Caco-2 (cell line): Measurements from ENCODE around the gene FRK. TPM values are rescaled to one million over a fixed set of nuclear protein-coding genes. Genes with fewer than 3 reads are reported as not detected.

Experiments used
- BruUV-seq: library from RNA; stranded (reverse); fragments of 400-500 nt; replicated peaks from 2 replicates; lab custom pipeline; 2021; lab: Mats Ljungman, UMichigan
- CTCF ChIA-PET: fragments of 300-600 bp; sonication (Branson Sonifier 250); formaldehyde crosslinking; loops from one replicate; lab custom pipeline; 2022; ENCODE audit warnings: antibody characterized with exemption; lab: Charles Lee
- POLR2A ChIA-PET: fragments of 300-600 bp; sonication (Branson Sonifier 250); formaldehyde crosslinking; loops from one replicate; lab custom pipeline; 2022; ENCODE audit warnings: antibody characterized with exemption; lab: Charles Lee
- DNase-seq, 2 experiments: peaks; one replicate each; pipeline versions ENCODE4 v3.0.0 to v3.0.0-alpha.2; 2020 to 2022
- H3K27me3 ChIP-seq: replicated peaks from 2 replicates; pipeline ENCODE4 v1.6.0; 2011; ENCODE audit warnings: low read length; ENCODE audit not compliant: control insufficient read depth, insufficient read depth
- H3K36me3 ChIP-seq: 2 replicates; pipeline ENCODE4 v1.5.1; 2011; ENCODE audit warnings: low read length; ENCODE audit not compliant: control insufficient read depth, insufficient read depth
- H3K4me1 ChIP-seq: fragments of 250-450 bp; sonication (Bioruptor Pico); 2 replicates; pipeline ENCODE4 v1.5.1; 2020; ENCODE audit warnings: mild to moderate bottlenecking
- H3K4me3 ChIP-seq: 2 replicates; pipeline ENCODE4 v1.5.1; 2011; ENCODE audit warnings: low read depth, mild to moderate bottlenecking, control low read depth, low read length
- H3K9me3 ChIP-seq: fragments of 250-450 bp; sonication (Bioruptor Pico); 2 replicates; pipeline ENCODE4 v1.5.1; 2020; ENCODE audit warnings: mild to moderate bottlenecking, moderate library complexity
- H3K27ac Mint-ChIP-seq: one replicate; pipeline ENCODE4 v1.8.0; 2022; ENCODE audit warnings: mixed read lengths; ENCODE audit not compliant: unreplicated experiment
- H3K27me3 Mint-ChIP-seq: one replicate; pipeline ENCODE4 v1.8.0; 2022; ENCODE audit warnings: mixed read lengths; ENCODE audit not compliant: insufficient read depth, unreplicated experiment
- H3K36me3 Mint-ChIP-seq: one replicate; pipeline ENCODE4 v1.8.0; 2022; ENCODE audit warnings: mild to moderate bottlenecking, mixed read lengths; ENCODE audit not compliant: insufficient read depth, unreplicated experiment
- H3K4me1 Mint-ChIP-seq: one replicate; pipeline ENCODE4 v1.8.0; 2022; ENCODE audit warnings: low read depth, mixed read lengths; ENCODE audit not compliant: unreplicated experiment
- H3K4me3 Mint-ChIP-seq: one replicate; pipeline ENCODE4 v1.8.0; 2022; ENCODE audit warnings: mild to moderate bottlenecking, moderate library complexity, mixed read lengths; ENCODE audit not compliant: unreplicated experiment
- H3K9me3 Mint-ChIP-seq: one replicate; pipeline ENCODE4 v1.8.0; 2022; ENCODE audit warnings: mixed read lengths; ENCODE audit not compliant: unreplicated experiment
- intact Hi-C: fragments of 100-400 bp; cut with micrococcal nuclease; formaldehyde crosslinking; loops from one replicate; pipeline ENCODE4 v1.10.0; 2022; ENCODE audit not compliant: unreplicated experiment
- total RNA-seq: library from RNA; stranded (reverse); gene quantifications from 2 replicates; pipeline ENCODE4 v1.2.3, GENCODE V29; 2022
- TF ChIP-seq, protein P1 (sequence below), 2 experiments: fragments of 200-600 bp in 1 of 2; IDR thresholded peaks; 1 replicate in 1 of 2; 2 replicates in 1 of 2; pipeline versions ENCODE4 v1.5.1 to v1.8.0; 2011 to 2022; ENCODE audit warnings: antibody characterized with exemption in 1 of 2, control low read depth in 1 of 2, inconsistent platforms in 1 of 2, low read depth in 1 of 2, low read length in 1 of 2, mild to moderate bottlenecking in 1 of 2, moderate library complexity in 1 of 2; ENCODE audit not compliant: insufficient read depth in 1 of 2, severe bottlenecking in 1 of 2, unreplicated experiment in 1 of 2

The FRK gene
- total RNA-seq, 1 experiment from 2014 or later, result 7.3 TPM

DNA sequence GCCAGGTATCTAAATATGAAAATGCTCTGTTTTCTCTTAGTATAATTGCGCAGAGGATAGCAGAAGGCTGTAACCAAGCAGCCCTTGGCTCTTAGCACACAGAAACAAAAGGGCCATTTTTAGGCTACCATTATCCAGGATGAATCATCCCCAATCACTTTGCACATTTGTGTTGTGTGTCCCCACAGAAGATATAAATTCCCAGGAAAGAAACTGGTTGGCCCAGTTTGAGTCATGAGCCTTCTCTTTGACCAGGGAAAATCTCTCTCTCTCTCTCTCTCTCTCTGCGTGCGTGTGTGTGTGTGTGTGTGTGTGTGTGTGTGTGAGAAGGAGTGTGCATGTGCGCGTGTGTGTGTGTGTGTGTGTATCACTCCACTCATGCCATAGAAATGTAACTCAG, 178.5 kb downstream of the FRK start:
- H3K36me3 Mint-ChIP-seq, result no peaks in the 10 kb centered on the region
- no peak overlapping the region for H3K27ac Mint-ChIP-seq
- no peaks in the 10 kb centered on the region for H3K36me3 ChIP-seq
- no peak overlapping the region for H3K4me3 ChIP-seq
- H3K9me3 ChIP-seq, result no peaks in the 10 kb centered on the region
- H3K4me1 ChIP-seq, result no peaks in the 10 kb centered on the region
- no peaks in the 10 kb centered on the region for H3K9me3 Mint-ChIP-seq
- H3K27me3 Mint-ChIP-seq, result no peaks in the 10 kb centered on the region
- no peaks in the 10 kb centered on the region for H3K4me1 Mint-ChIP-seq
- no peak for DNase-seq
- CTCF ChIA-PET, result no interaction called here
- POLR2A ChIA-PET, result no interaction called here
- no TSS peak for BruUV-seq
- H3K27me3 ChIP-seq, result no peaks in the 10 kb centered on the region
- TF ChIP-seq, protein P1, sequence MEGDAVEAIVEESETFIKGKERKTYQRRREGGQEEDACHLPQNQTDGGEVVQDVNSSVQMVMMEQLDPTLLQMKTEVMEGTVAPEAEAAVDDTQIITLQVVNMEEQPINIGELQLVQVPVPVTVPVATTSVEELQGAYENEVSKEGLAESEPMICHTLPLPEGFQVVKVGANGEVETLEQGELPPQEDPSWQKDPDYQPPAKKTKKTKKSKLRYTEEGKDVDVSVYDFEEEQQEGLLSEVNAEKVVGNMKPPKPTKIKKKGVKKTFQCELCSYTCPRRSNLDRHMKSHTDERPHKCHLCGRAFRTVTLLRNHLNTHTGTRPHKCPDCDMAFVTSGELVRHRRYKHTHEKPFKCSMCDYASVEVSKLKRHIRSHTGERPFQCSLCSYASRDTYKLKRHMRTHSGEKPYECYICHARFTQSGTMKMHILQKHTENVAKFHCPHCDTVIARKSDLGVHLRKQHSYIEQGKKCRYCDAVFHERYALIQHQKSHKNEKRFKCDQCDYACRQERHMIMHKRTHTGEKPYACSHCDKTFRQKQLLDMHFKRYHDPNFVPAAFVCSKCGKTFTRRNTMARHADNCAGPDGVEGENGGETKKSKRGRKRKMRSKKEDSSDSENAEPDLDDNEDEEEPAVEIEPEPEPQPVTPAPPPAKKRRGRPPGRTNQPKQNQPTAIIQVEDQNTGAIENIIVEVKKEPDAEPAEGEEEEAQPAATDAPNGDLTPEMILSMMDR (IDR thresholded peaks at IDR 0.05; ENCODE audit: insufficient read depth in 1 of 2, low read depth in 1 of 2, low read length in 1 of 2, severe bottlenecking in 1 of 2, unreplicated experiment in 1 of 2), result no peak
- intact Hi-C loops, result no loop called here
- H3K4me3 Mint-ChIP-seq, result no peak overlapping the region

Other genes with a start within 250 kb of the FRK start
- 54.3 and 55.0 TPM in 2 replicates for gene NT5DC1, start 40.0 kb upstream of the FRK start, total RNA-seq
- gene COL10A1, start 65.2 kb upstream of the FRK start, total RNA-seq, result not detected in 2 replicates
- 10.7 and 10.9 TPM in 2 replicates for gene TSPYL4, start 193.2 kb upstream of the FRK start, total RNA-seq
- 55.0 and 57.3 TPM in 2 replicates for gene TSPYL1, start 219.0 kb upstream of the FRK start, total RNA-seq